H1 (cell line): ENCODE results near the gene ANKRD13B. TPM values are rescaled to one million over a fixed set of nuclear protein-coding genes. Genes with fewer than 3 reads are reported as not detected.

Experiments used
- CHD7 ChIP-seq: fragments of 300-600 bp; sonication (generic); IDR thresholded peaks from 2 replicates; pipeline ENCODE4 v1.7.1; 2012; ENCODE audit warnings: low read length, moderate library complexity, mild to moderate bottlenecking, inconsistent platforms; ENCODE audit not compliant: insufficient replicate concordance
- SAP30 ChIP-seq: fragments of 300-600 bp; sonication (generic); IDR thresholded peaks from 2 replicates; pipeline ENCODE4 v1.7.1; 2012; ENCODE audit warnings: low read length, moderate library complexity, mild to moderate bottlenecking, inconsistent platforms; ENCODE audit not compliant: insufficient read depth, insufficient replicate concordance
- SIRT6 ChIP-seq: IDR thresholded peaks from one replicate; pipeline ENCODE4 v1.7.1; 2012; ENCODE audit warnings: low read length, inconsistent platforms
- polyA plus RNA-seq, 7 experiments: library from polyadenylated mRNA; depleted of rRNA in 3 of 7; stranded (reverse) in 5 of 7; unstranded in 2 of 7; fragments of >200 nt in 5 of 7; fragments of 200-250 nt in 2 of 7; gene quantifications; 1 replicate in 5 of 7; 2 replicates in 1 of 7; 4 replicates in 1 of 7; pipeline versions ENCODE4 v1.2.1 to v1.2.3, GENCODE V29; 2011 to 2013; ENCODE audit warnings: missing spikeins in 2 of 7, mixed read lengths in 2 of 7
- total RNA-seq: library from RNA; stranded (reverse); fragmentation: NEBNext Ultra II Directional; extraction: Animal tissue kit (Norgen Biotek cat#: 25700); gene quantifications from 2 replicates; pipeline ENCODE4 v1.2.1, GENCODE V29; 2021

The ANKRD13B gene
- total and polyA plus RNA-seq, 2 of the 8 experiments (the other 6 are each of a cell fraction or from before 2014, with no cell fraction given) = 16.4 to 48.5 TPM

DNA sequence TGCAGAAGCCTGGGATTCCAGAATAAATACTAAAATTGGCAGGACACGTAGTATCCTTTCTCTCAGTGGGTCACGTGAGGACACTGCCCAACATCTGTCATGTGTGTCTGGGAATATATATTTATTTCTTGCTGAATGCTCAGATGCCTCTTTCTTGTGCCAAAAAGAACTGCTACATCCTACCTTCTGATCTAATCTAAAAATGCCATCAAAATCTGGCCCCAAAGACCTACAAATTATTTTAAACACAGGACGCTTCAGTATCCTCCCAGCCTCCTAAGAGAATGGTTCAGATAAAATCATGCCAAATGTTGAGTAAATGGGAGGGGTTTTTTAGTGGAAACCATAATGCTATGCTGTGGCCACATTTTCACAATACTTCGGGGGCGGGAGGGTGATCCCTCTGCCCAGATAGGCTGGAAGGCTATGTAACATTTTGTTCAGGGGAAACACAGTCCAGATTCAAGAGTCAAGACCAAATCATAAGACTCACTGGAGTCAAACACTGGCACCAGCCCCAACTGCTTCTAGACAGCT lies 52.7 kb downstream of the ANKRD13B start (continued):
- TF ChIP-seq CHD7 = no peak
- no peak for TF ChIP-seq SAP30
- TF ChIP-seq SIRT6 = no peak
